ENCODE data around the gene BLM.
"Not testable (repeated sequence)": the region's sequence is repeated elsewhere in the genome, so short reads cannot be mapped to it uniquely, and the experiment has no call there.

BLM gene

DNA sequence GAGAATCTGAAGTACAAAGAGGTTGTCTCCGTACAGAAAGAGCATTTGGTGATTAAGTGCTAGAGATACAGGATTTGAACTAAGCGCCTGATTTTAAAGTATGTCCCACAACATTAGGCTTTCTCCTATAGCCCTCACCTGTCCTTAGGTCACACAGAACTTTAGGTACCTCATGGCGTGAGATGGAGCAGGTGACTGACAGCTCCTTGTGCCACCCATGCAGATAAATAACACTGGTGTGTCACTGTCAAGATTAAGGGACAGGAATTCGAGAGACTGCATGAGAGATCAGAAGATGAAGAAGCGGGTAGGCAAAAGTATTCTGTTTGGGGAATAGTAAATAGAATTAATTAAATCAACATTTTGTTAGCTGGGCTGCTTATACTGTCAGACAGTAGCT is 1.1 kb downstream of the BLM start:
- Histone ChIP-seq H3K36me3 (no peaks in the 10 kb centered on the region; the same call in 1 of the 2 replicates), H3K9me3 (no peaks in the 10 kb centered on the region)

DNA sequence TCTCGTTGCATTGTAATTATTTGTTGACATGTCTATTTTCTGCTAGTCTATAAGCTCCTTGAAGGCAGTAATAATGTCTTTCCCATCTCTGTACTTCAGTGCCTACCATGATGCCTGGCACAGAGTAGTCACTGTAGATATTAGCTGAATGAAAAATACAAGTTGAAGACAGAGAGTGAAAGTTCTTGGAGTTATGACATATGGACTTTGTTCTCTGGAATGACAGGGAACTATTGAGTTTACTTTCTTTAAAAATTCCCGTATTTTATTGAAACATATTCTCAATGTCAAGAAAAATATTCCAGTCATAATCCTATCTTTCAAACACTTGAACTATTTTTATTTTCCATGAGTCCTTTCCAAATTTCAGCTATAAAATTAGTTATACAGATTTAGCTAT is 3.0 kb downstream of the BLM start:
- DNase-seq, result no peak
- Histone ChIP-seq H3K9me3 (no peaks in the 10 kb centered on the region), H3K27me3 (no peaks in the 10 kb centered on the region), H3K36me3 (peaks cover 4% of the 10 kb centered on the region; the same call in 1 of the 2 replicates), H3K4me1 (no peaks in the 10 kb centered on the region), H3K4me3 (ENCODE audit: low read depth, low read length) (no peak overlapping the region)
- TF ChIP-seq, protein P1, sequence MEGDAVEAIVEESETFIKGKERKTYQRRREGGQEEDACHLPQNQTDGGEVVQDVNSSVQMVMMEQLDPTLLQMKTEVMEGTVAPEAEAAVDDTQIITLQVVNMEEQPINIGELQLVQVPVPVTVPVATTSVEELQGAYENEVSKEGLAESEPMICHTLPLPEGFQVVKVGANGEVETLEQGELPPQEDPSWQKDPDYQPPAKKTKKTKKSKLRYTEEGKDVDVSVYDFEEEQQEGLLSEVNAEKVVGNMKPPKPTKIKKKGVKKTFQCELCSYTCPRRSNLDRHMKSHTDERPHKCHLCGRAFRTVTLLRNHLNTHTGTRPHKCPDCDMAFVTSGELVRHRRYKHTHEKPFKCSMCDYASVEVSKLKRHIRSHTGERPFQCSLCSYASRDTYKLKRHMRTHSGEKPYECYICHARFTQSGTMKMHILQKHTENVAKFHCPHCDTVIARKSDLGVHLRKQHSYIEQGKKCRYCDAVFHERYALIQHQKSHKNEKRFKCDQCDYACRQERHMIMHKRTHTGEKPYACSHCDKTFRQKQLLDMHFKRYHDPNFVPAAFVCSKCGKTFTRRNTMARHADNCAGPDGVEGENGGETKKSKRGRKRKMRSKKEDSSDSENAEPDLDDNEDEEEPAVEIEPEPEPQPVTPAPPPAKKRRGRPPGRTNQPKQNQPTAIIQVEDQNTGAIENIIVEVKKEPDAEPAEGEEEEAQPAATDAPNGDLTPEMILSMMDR (IDR thresholded peaks at IDR 0.05; ENCODE audit: low read depth, low read length), result no peak

More for the DNA sequence above, 1.1 kb downstream of the BLM start:
- H3K4me1 ChIP-seq, result no peaks in the 10 kb centered on the region
- no peaks in the 10 kb centered on the region for H3K27me3 ChIP-seq
- H3K4me3 ChIP-seq (ENCODE audit: low read depth, low read length), result peak overlapping the region; percentile 95
- TF ChIP-seq, protein P1 (IDR thresholded peaks at IDR 0.05; ENCODE audit: low read depth, low read length), result no peak
- DNase-seq, result no peak

DNA sequence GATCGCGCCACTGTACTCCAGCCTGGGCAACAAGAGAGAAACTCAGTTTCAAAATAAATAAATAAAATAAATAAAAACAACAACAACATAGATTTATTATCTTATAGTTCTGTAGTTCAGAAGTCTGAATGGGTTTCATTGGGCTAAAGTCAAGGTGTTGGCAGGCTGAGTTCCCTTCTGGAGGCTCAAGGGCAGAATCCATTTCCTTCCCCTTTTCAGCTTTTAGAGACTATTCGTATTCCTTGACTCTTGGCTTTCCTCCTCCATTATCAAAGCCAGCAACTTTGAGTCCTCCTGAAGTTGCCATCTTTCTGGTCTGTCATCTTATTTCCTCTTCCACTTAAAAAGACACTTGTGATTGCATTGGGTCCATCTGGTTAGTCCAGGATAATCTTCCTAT is 12.1 kb downstream of the BLM start:
- TF ChIP-seq, protein P1 (IDR thresholded peaks at IDR 0.05; ENCODE audit: low read depth, low read length), result no peak
- Histone ChIP-seq H3K4me3 (ENCODE audit: low read depth, low read length) (no peak overlapping the region), H3K36me3 (peaks cover 10% of the 10 kb centered on the region), H3K27me3 (no peaks in the 10 kb centered on the region), H3K9me3 (no peaks in the 10 kb centered on the region), H3K4me1 (no peaks in the 10 kb centered on the region)
- DNase-seq, result no peak

- no peaks in the 10 kb centered on the region for H3K9me3 ChIP-seq
- TF ChIP-seq, protein P1 (IDR thresholded peaks at IDR 0.05; ENCODE audit: low read depth, low read length), result no peak
- H3K27me3 ChIP-seq, result no peaks in the 10 kb centered on the region
- peaks cover 5% of the 10 kb centered on the region for H3K36me3 ChIP-seq
- no peak for DNase-seq
- no peaks in the 10 kb centered on the region for H3K4me1 ChIP-seq
- H3K4me3 ChIP-seq (ENCODE audit: low read depth, low read length), result no peak overlapping the region
Measured at GRCh38 chr15:90730290-90730689, 13.1 kb downstream of the BLM start.

GRCh38 chr15:90735923-90736322 is 18.8 kb downstream of the BLM start:
- peaks cover under 1% of the 10 kb centered on the region; the same call in 1 of the 2 replicates for H3K36me3 ChIP-seq
- no peaks in the 10 kb centered on the region for H3K4me1 ChIP-seq
- no peaks in the 10 kb centered on the region for H3K9me3 ChIP-seq
- no peaks in the 10 kb centered on the region for H3K27me3 ChIP-seq
- no peak for DNase-seq
- H3K4me3 ChIP-seq (ENCODE audit: low read depth, low read length), result no peak overlapping the region
- TF ChIP-seq, protein P1 (IDR thresholded peaks at IDR 0.05; ENCODE audit: low read depth, low read length), result no peak

GRCh38 chr15:90740545-90740944 is 23.4 kb downstream of the BLM start:
- H3K4me3 ChIP-seq (ENCODE audit: low read depth, low read length); H3K9me3 ChIP-seq; H3K4me1 ChIP-seq; H3K36me3 ChIP-seq; H3K27me3 ChIP-seq; DNase-seq: not testable (repeated sequence)

GRCh38 chr15:90742087-90742486 is 24.9 kb downstream of the BLM start:
- Histone ChIP-seq H3K4me1 (no peaks in the 10 kb centered on the region), H3K4me3 (ENCODE audit: low read depth, low read length) (no peak overlapping the region), H3K9me3 (no peaks in the 10 kb centered on the region), H3K27me3 (no peaks in the 10 kb centered on the region), H3K36me3 (no peaks in the 10 kb centered on the region)
- TF ChIP-seq, protein P1 (IDR thresholded peaks at IDR 0.05; ENCODE audit: low read depth, low read length), result no peak
- DNase-seq, result no peak
